Measurements from ENCODE around the gene SLC6A3.

DNA sequence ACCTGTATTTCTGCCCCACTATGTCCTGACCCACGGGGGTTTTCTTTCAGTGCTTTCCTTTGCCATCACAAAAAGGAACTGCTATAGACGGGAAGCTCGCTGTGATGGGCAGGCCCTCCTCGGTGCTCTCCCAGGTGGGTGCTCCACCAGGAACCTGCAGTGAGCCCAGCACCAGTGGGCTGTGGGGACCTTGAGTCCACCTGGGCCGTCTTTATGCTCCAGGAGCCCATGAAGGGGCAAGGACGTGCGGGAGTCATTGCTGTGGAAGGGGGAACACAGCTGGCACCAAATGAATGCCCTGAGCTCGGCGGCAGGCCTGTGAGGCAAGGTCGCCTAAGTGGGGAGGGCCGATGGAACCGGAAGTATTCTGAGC lies 36.7 kb upstream of the SLC6A3 start:
- TF ChIP-seq, protein P1, sequence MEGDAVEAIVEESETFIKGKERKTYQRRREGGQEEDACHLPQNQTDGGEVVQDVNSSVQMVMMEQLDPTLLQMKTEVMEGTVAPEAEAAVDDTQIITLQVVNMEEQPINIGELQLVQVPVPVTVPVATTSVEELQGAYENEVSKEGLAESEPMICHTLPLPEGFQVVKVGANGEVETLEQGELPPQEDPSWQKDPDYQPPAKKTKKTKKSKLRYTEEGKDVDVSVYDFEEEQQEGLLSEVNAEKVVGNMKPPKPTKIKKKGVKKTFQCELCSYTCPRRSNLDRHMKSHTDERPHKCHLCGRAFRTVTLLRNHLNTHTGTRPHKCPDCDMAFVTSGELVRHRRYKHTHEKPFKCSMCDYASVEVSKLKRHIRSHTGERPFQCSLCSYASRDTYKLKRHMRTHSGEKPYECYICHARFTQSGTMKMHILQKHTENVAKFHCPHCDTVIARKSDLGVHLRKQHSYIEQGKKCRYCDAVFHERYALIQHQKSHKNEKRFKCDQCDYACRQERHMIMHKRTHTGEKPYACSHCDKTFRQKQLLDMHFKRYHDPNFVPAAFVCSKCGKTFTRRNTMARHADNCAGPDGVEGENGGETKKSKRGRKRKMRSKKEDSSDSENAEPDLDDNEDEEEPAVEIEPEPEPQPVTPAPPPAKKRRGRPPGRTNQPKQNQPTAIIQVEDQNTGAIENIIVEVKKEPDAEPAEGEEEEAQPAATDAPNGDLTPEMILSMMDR (IDR thresholded peaks at IDR 0.05; ENCODE audit: low read depth, low read length): no peak
- TF ChIP-seq EZH2phosphoT487 (IDR thresholded peaks at IDR 0.05; ENCODE audit: low read depth): no peak

All from OCI-LY3 (cell line).